Right lobe of liver (tissue), 4 donors: ENCODE measurements around the gene HBZ.

Source experiments
- CTCF ChIP-seq, 4 donors: fragments of 200-600 bp in 3 of 4; fragments of 450-650 bp in 1 of 4; IDR thresholded peaks; one replicate each; pipeline versions ENCODE4 v1.5.1 to v1.8.0; 2016 to 2022; ENCODE audit warnings: antibody characterized with exemption in 4 of 4, mild to moderate bottlenecking in 2 of 4
- POLR2A ChIP-seq: fragments of 450-650 bp; IDR thresholded peaks from one replicate; pipeline ENCODE4 v1.6.1; 2017; ENCODE audit warnings: antibody characterized with exemption, mild to moderate bottlenecking
- donor health status: DM: no; HTN: no; CAD: no.
- donor health status: DM: no; HTN: no; CAD: no.
- donor health status: DM: no; HTN: yes; CAD: no.

- TF ChIP-seq CTCF (IDR thresholded peaks at IDR 0.05): no peak
- TF ChIP-seq POLR2A: no peak
Observed at GRCh38 chr16:140175-140857, 12.1 kb upstream of the HBZ start.
